ENCODE data around the gene NOTUM. TPM values are rescaled to one million over a fixed set of nuclear protein-coding genes. Genes with fewer than 3 reads are reported as not detected.
"Not testable (repeated sequence)": the region's sequence is repeated elsewhere in the genome, so short reads cannot be mapped to it uniquely, and the experiment has no call there.

NOTUM gene
- total RNA-seq, 4 donors from 2014 or later, result not detected

DNA sequence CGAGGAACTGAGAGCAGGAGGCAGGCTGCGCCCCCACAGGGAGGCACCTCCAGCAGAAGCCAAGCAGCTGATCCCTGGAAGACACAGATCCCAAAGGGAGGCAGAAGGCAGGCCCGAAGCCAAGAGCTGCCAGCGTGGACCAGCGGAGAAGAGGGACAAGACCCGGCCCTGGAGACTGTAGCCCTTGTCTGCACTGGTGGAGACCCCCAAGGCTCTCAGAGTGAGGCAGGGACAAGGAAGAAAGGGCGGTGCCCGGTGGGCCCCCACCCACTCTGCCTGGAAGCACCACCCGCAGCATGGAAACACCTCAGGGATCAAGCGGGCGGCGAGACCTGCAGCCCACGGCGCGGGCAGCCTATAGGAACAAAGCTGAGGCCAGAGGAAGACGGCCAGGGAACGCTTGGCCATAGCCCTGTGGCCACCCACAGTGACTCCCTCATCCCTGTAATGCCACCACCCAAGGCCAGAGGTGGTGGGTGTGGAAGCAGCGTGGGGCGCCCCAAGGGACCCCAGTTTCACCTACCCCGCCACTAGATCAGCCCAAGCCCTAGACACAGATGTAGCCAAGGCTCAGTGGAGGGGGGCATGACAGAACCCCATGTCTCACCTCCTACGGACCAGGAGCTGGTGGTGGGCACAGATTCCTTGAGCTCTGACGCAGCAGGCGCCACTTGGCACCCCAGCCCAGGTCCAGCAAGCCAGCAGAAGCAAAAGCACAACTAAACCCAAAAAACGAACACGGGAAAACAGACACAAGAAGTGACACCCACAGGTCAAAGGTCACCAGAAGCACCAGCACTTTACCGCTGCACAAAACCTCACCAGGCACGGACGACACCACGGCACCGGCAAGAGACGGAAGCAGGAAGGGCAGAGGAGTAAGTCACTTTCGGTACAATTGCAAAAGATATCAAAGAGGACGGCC is 40.1 kb downstream of the NOTUM start:
- TF ChIP-seq, protein P1, sequence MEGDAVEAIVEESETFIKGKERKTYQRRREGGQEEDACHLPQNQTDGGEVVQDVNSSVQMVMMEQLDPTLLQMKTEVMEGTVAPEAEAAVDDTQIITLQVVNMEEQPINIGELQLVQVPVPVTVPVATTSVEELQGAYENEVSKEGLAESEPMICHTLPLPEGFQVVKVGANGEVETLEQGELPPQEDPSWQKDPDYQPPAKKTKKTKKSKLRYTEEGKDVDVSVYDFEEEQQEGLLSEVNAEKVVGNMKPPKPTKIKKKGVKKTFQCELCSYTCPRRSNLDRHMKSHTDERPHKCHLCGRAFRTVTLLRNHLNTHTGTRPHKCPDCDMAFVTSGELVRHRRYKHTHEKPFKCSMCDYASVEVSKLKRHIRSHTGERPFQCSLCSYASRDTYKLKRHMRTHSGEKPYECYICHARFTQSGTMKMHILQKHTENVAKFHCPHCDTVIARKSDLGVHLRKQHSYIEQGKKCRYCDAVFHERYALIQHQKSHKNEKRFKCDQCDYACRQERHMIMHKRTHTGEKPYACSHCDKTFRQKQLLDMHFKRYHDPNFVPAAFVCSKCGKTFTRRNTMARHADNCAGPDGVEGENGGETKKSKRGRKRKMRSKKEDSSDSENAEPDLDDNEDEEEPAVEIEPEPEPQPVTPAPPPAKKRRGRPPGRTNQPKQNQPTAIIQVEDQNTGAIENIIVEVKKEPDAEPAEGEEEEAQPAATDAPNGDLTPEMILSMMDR (IDR thresholded peaks at IDR 0.05), result no peak
- ATAC-seq (ENCODE audit: low FRiP score), result no peak
- DNase-seq (ENCODE audit: low spot score), result no peak

DNA sequence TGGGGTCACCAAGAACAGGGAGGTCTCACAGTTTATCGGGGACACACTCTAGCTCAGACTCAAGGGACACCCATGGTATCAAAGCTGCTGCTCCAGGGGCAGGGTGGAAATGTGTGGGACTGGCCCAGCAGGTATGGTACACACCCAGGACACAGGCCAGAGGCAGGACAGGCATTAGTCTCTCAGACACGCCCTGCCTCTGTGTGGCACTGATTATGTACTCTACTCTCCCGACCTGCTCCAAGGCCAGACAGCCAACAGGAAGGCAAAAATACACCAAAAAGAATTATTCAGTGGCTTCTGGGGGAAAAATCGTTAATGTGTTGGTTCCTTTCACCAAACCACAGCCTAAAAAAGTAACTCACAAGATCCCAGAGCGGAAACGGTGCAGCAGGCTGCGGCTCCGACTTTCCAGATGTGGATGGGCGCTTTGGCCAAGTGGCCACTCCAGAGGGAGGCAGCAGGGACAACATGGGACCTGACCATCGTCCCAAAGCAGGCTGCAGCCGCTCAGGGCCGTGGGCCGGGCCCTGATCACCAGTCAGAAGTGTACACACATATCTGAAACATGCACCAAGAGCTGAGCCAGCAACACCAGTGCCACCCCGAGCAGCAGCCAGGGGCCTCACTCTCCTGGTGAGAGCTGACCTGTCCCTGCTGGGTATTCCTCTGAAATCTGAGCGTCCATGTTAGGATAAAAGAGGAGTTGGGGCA is 42.0 kb downstream of the NOTUM start:
- TF ChIP-seq, protein P1 (IDR thresholded peaks at IDR 0.05), result no peak
- no peak for ATAC-seq (ENCODE audit: low FRiP score)
- no peak for DNase-seq (ENCODE audit: low spot score)

DNA sequence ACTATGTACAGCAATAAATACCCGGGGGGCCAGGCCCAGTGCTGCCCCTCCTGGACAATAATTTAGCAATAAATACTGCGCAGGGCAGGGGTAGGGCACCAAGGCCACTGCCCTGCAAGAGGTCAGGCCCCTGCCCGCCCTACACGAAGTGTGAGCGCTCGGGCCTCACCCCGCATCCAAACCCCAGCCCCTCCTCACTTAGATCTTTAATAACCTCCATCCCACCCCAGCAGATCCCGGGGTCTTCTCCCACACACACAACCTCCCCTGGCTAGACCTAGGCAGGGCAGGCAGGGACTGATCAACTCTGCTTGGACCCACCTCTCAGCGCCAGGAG is 42.7 kb downstream of the NOTUM start:
- not testable (repeated sequence) for DNase-seq (ENCODE audit: low spot score)
- peak; percentile 3 for ATAC-seq (ENCODE audit: low FRiP score)

DNA sequence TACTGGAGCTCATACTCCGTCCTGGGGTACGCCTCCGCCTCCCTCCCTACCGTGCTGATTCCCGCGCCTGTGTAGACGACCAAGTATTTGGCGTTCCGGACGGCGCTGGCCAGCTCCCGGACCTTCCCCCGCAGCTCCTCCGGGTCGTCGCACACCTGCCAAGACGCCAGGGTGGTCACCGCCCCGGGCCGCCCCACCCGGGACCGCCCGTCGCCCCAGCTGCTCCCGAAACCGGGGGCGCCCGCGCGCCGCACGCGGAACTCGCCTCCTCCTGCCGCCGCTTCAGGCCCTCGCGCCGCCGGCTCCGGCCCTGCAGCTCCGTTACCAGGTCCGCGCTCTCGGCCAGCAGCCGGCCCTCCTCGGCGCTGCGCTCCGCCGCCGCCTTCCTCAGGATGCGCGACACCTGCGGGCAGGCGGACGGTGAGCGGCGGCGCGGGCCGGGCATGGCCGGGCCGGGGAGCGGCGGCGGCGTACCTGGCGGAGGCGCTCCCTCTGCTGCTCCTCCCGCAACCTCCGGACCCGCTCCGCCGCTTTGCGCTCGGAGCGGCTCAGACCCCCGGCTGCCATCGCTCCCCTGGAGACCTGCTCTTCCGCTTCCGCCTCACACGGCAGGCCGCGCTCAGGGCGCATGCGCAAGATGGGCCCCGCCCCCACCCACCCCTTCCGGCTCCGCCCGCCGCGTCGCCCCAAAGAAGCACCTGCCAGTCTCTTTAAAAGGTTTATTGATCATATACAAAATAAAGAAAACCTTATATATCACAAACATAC is 43.2 kb downstream of the NOTUM start, which contains the start of gene SIRT7:
Gene SIRT7 (minus strand): TSS at position 612 of the 768 bp plus-strand sequence. CDS start 45 bp downstream, at position 567.
- DNase-seq (ENCODE audit: low spot score), result no peak
- TF ChIP-seq, protein P1 (IDR thresholded peaks at IDR 0.05), result no peak
- ATAC-seq (ENCODE audit: low FRiP score), result peak; percentile 41

DNA sequence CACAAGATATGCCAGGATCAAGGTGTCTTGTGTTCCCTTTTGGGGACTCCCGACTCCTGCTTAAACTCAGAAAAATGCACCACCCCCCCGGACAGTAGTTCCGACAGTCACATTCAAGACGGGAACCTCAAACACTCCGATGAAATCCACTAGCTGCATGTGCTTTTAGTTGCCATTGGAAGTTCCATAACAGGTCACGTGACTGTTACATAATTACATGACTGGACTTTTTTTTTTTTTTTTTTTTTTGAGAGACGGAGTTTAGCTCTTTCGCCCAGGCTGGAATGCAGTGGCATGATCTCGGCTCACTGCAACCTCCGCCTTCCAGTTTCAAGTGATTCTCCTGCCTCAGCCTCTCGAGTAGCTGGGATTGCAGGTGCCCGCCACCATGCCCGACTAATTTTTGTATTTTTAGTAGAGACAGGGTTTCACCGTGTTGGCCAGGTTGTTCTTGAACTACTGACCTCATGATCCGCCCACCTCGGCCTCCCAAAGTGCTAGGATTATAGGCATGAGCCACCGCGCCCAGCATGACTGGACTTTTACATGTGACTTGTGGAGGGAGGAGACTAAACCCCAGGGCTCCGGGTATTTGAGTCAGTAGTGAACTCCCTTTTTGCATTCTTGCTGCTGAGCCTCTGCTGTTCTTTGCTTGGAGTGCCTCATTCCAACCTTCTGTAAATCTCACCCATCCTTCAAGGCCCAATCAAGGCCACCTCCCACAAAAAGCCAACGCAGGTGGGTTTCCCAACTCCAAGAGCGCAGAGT is 44.6 kb downstream of the NOTUM start:
- no peak for DNase-seq (ENCODE audit: low spot score)
- ATAC-seq (ENCODE audit: low FRiP score), result no peak
- TF ChIP-seq, protein P1 (IDR thresholded peaks at IDR 0.05), result no peak

DNA sequence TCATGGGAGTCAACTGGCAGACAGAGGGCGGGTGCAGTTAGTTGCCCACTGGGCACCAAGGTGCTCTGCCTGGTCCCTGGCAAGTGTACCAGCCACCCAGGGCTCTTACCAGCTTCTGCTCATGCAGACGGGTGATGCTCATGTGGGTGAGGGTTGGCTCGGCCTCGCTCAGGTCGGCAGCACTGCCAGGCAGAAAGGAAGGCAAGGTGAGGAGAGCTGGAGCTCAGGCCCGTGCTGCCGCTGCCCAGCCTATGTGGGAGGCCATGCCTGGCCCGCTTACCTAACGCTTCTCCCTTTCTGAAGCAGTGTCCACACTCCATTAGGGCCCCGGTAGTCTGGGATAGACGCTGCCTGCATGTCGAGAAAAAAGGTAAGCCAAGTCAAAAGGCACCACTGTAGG is 45.7 kb downstream of the NOTUM start:
- DNase-seq (ENCODE audit: low spot score), result no peak
- TF ChIP-seq, protein P1 (IDR thresholded peaks at IDR 0.05), result no peak
- no peak for ATAC-seq (ENCODE audit: low FRiP score)
